Body of pancreas (tissue), 4 donors: ENCODE data around the gene ASB2.

Experiments
- POLR2A ChIP-seq, 3 donors: fragments of 450-650 bp; IDR thresholded peaks; one replicate each; pipeline ENCODE4 v1.6.1; 2016; ENCODE audit warnings: antibody characterized with exemption in 3 of 3, mild to moderate bottlenecking in 2 of 3
- TF ChIP-seq, protein P1 (sequence below), 7 experiments: fragments of 450-650 bp in 4 of 7; fragments of 200-600 bp in 3 of 7; sonication (generic) in 3 of 7; IDR thresholded peaks; one replicate each; pipeline ENCODE4 v1.5.1; 2016 to 2019; ENCODE audit warnings: antibody characterized with exemption in 7 of 7

DNA sequence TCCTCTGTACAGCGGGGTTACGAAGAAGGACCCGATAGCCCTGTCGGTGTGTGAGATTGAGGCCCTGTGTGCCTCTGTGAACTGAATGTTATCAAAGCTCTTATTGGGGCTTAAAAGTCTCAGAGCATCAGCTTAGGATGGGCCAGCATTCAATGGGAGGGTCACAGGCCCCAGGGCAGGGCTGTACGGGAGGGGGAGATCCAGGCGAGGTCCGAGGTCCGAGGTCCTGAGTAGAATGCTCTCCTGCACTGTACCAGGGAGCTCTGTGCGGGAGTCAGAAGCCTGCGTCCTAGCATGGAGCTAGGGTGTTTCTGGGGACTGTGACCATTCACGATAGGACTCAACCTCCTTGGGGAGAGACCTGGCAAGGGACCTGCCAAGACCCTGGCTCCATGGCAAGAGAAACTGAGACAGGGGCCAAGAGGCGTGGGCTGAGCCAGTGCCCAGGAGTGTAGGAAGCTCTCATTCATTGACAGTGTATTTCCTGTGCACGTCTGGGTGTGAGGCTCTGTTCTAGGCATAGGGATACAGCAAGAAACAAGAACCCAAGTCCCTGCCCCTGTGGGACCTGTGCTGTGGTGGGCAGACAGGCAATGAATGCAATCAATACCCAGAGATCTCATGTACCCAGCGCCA lies 61.2 kb downstream of the ASB2 start:
- TF ChIP-seq, protein P1, sequence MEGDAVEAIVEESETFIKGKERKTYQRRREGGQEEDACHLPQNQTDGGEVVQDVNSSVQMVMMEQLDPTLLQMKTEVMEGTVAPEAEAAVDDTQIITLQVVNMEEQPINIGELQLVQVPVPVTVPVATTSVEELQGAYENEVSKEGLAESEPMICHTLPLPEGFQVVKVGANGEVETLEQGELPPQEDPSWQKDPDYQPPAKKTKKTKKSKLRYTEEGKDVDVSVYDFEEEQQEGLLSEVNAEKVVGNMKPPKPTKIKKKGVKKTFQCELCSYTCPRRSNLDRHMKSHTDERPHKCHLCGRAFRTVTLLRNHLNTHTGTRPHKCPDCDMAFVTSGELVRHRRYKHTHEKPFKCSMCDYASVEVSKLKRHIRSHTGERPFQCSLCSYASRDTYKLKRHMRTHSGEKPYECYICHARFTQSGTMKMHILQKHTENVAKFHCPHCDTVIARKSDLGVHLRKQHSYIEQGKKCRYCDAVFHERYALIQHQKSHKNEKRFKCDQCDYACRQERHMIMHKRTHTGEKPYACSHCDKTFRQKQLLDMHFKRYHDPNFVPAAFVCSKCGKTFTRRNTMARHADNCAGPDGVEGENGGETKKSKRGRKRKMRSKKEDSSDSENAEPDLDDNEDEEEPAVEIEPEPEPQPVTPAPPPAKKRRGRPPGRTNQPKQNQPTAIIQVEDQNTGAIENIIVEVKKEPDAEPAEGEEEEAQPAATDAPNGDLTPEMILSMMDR (IDR thresholded peaks at IDR 0.05) = no peak
- no peak for TF ChIP-seq POLR2A (IDR thresholded peaks at IDR 0.05)
